Epidermal melanocyte (primary cell): Measurements from ENCODE around the gene YIPF3.
A peak's percentile ranks its signal among the peaks of the same experiment; 100 is the strongest.
"Not testable (repeated sequence)": the region's sequence is repeated elsewhere in the genome, so short reads cannot be mapped to it uniquely, and the experiment has no call there.

Source experiments
- DNase-seq: peaks from one replicate; pipeline ENCODE4 v3.0.0; 2011; ENCODE audit warnings: low spot score; ENCODE audit not compliant: insufficient read length

The YIPF3 gene

GRCh38 chr6:43509984-43510826 lies 6.5 kb downstream of the YIPF3 start, which contains the start of gene LRRC73:
Gene LRRC73 (minus strand): TSS chr6:43510346. CDS start chr6:43509785, 561 bp downstream.
- no peak for DNase-seq

- no peak for DNase-seq
Measured at GRCh38 chr6:43509142-43509983, 7.4 kb downstream of the YIPF3 start.

GRCh38 chr6:43508481-43509141 lies 8.1 kb downstream of the YIPF3 start:
- no peak for DNase-seq

GRCh38 chr6:43506667-43507471 lies 9.9 kb downstream of the YIPF3 start:
- peak; percentile 56 for DNase-seq

GRCh38 chr6:43506171-43506570 lies 10.6 kb downstream of the YIPF3 start:
- DNase-seq = no peak

GRCh38 chr6:43505718-43506117 lies 11.0 kb downstream of the YIPF3 start:
- no peak for DNase-seq

GRCh38 chr6:43504756-43505593 lies 11.8 kb downstream of the YIPF3 start:
- no peak for DNase-seq

- no peak for DNase-seq
Measured at GRCh38 chr6:43503443-43503842, 13.3 kb downstream of the YIPF3 start.

GRCh38 chr6:43502666-43503065 lies 14.1 kb downstream of the YIPF3 start:
- DNase-seq = no peak

GRCh38 chr6:43500921-43501320 lies 15.8 kb downstream of the YIPF3 start:
- DNase-seq = no peak

- no peak for DNase-seq
Measured at GRCh38 chr6:43499028-43499815, 17.5 kb downstream of the YIPF3 start.

- not testable (repeated sequence) for DNase-seq
Measured at GRCh38 chr6:43498291-43498690, 18.4 kb downstream of the YIPF3 start.

- no peak for DNase-seq
Measured at GRCh38 chr6:43497689-43498088, 19.0 kb downstream of the YIPF3 start.

- no peak for DNase-seq
Measured at GRCh38 chr6:43497129-43497396, 19.7 kb downstream of the YIPF3 start.

GRCh38 chr6:43496370-43497128 lies 20.2 kb downstream of the YIPF3 start:
- no peak for DNase-seq

GRCh38 chr6:43495409-43495941 lies 21.3 kb downstream of the YIPF3 start:
- no peak for DNase-seq

- no peak for DNase-seq
Measured at GRCh38 chr6:43494766-43495165, 22.0 kb downstream of the YIPF3 start.

- no peak for DNase-seq
Measured at GRCh38 chr6:43494321-43494720, 22.4 kb downstream of the YIPF3 start.
